OCI-LY1 (cell line): Measurements from ENCODE around the gene POU2F2.

Experiments used
- H2AFZ ChIP-seq: fragments of 200-600 bp; sonication (generic), shearing (Covaris generic); 2 replicates; pipeline ENCODE4 v1.6.0; 2014; ENCODE audit warnings: antibody characterized with exemption, mild to moderate bottlenecking, low read length
- H3F3A ChIP-seq: fragments of 200-600 bp; sonication (generic), shearing (Covaris generic); 2 replicates; pipeline ENCODE4 v1.6.0; 2014; ENCODE audit warnings: mild to moderate bottlenecking, antibody characterized with exemption, low read length, moderate library complexity; ENCODE audit not compliant: insufficient read depth
- H3K27ac ChIP-seq: fragments of 200-600 bp; sonication (generic); 2 replicates; pipeline ENCODE4 v1.5.1; 2014; ENCODE audit warnings: low read length, mixed run types, mild to moderate bottlenecking, low read depth; ENCODE audit not compliant: poor library complexity, severe bottlenecking
- H3K27me3 ChIP-seq: fragments of 200-600 bp; sonication (generic); 2 replicates; pipeline ENCODE4 v1.6.0; 2014; ENCODE audit warnings: antibody characterized with exemption, mild to moderate bottlenecking, low read length, moderate library complexity; ENCODE audit not compliant: insufficient read depth
- H3K36me3 ChIP-seq: fragments of 200-600 bp; sonication (generic); 2 replicates; pipeline ENCODE4 v1.6.1; 2014; ENCODE audit warnings: mild to moderate bottlenecking, antibody characterized with exemption, low read length, moderate library complexity, mixed read lengths; ENCODE audit not compliant: insufficient read depth
- H3K4me1 ChIP-seq: fragments of 200-600 bp; sonication (generic); 2 replicates; pipeline ENCODE4 v1.5.1; 2014; ENCODE audit warnings: mild to moderate bottlenecking, low read length, moderate library complexity; ENCODE audit not compliant: insufficient read depth, severe bottlenecking
- H3K4me2 ChIP-seq: fragments of 200-600 bp; sonication (generic), shearing (Covaris generic); 2 replicates; pipeline ENCODE4 v1.6.1; 2014; ENCODE audit warnings: low read length
- H3K4me3 ChIP-seq: fragments of 200-600 bp; sonication (generic); 2 replicates; pipeline ENCODE4 v1.5.1; 2014; ENCODE audit warnings: low read length, low read depth, mild to moderate bottlenecking, mixed read lengths; ENCODE audit not compliant: poor library complexity, severe bottlenecking
- H3K79me2 ChIP-seq: fragments of 200-600 bp; shearing (Covaris generic); 2 replicates; pipeline ENCODE4 v1.6.1; 2016; ENCODE audit warnings: mixed run types, low read length, mixed read lengths; ENCODE audit not compliant: insufficient read depth
- H3K9ac ChIP-seq: fragments of 200-600 bp; sonication (generic), shearing (Covaris generic); 2 replicates; pipeline ENCODE4 v1.6.1; 2014; ENCODE audit warnings: mild to moderate bottlenecking, low read length, mixed read lengths
- H3K9me2 ChIP-seq: fragments of 200-600 bp; sonication (generic), shearing (Covaris generic); 2 replicates; pipeline ENCODE4 v1.6.1; 2014; ENCODE audit warnings: low read depth, mild to moderate bottlenecking, low read length, mixed read lengths
- H3K9me3 ChIP-seq: fragments of 200-600 bp; shearing (Covaris generic); 2 replicates; pipeline ENCODE4 v1.6.1; 2014; ENCODE audit warnings: low read length, mixed read lengths
- H4K20me1 ChIP-seq: fragments of 200-600 bp; sonication (generic), shearing (Covaris generic); 2 replicates; pipeline ENCODE4 v1.6.0; 2016; ENCODE audit warnings: mild to moderate bottlenecking, low read length; ENCODE audit not compliant: insufficient read depth
- CTCF ChIP-seq: fragments of 200-600 bp; sonication (generic), shearing (Covaris generic); IDR thresholded peaks from 2 replicates; pipeline ENCODE4 v1.5.1; 2017; ENCODE audit warnings: mild to moderate bottlenecking, antibody characterized with exemption, low read length, moderate library complexity, mixed read lengths
- EZH2 ChIP-seq: fragments of 200-600 bp; sonication (generic), shearing (Covaris generic); IDR thresholded peaks from 2 replicates; pipeline ENCODE4 v1.8.0; 2017; ENCODE audit warnings: borderline replicate concordance, mixed run types, mild to moderate bottlenecking, antibody characterized with exemption, low read length, moderate library complexity, mixed read lengths

Gene POU2F2

GRCh38 chr19:42095814-42096230 is 36.4 kb downstream of the POU2F2 start:
- H3K9ac ChIP-seq = no peak overlapping the region
- no peaks in the 10 kb centered on the region for H4K20me1 ChIP-seq
- H3K36me3 ChIP-seq = peaks cover 28% of the 10 kb centered on the region; the same call in 1 of the 2 replicates
- H3K9me2 ChIP-seq = no peaks in the 10 kb centered on the region
- TF ChIP-seq EZH2 = no peak
- TF ChIP-seq CTCF = no peak
- no peaks in the 10 kb centered on the region for H3K27me3 ChIP-seq
- no peak overlapping the region for H3K4me3 ChIP-seq
- H3K4me2 ChIP-seq = no peak overlapping the region
- no peak overlapping the region for H2AFZ ChIP-seq
- H3K4me1 ChIP-seq = no peaks in the 10 kb centered on the region
- no peaks in the 10 kb centered on the region for H3K9me3 ChIP-seq
- no peak overlapping the region for H3K27ac ChIP-seq
- no peaks in the 10 kb centered on the region for H3F3A ChIP-seq
- H3K79me2 ChIP-seq = no peaks in the 10 kb centered on the region

- Histone ChIP-seq H3F3A (no peaks in the 10 kb centered on the region), H3K9me2 (no peaks in the 10 kb centered on the region), H3K27me3 (no peaks in the 10 kb centered on the region), H3K9ac (no peak overlapping the region), H3K4me3 (no peak overlapping the region), H3K4me2 (no peak overlapping the region), H3K9me3 (no peaks in the 10 kb centered on the region), H3K27ac (no peak overlapping the region), H3K4me1 (no peaks in the 10 kb centered on the region), H3K36me3 (peaks cover 28% of the 10 kb centered on the region; the same call in 1 of the 2 replicates), H4K20me1 (no peaks in the 10 kb centered on the region), H2AFZ (no peak overlapping the region), H3K79me2 (no peaks in the 10 kb centered on the region)
- TF ChIP-seq EZH2 (no peak), CTCF (no peak)
Measured at GRCh38 chr19:42095142-42095813, 37.0 kb downstream of the POU2F2 start.

GRCh38 chr19:42093926-42094325 is 38.3 kb downstream of the POU2F2 start:
- H3K9ac ChIP-seq = no peak overlapping the region
- H3F3A ChIP-seq = no peaks in the 10 kb centered on the region
- H3K36me3 ChIP-seq = peaks cover 28% of the 10 kb centered on the region; the same call in 1 of the 2 replicates
- no peaks in the 10 kb centered on the region for H3K9me3 ChIP-seq
- H3K27me3 ChIP-seq = no peaks in the 10 kb centered on the region
- peaks cover 5% of the 10 kb centered on the region for H3K4me1 ChIP-seq
- no peak overlapping the region for H3K4me2 ChIP-seq
- H3K4me3 ChIP-seq = no peak overlapping the region
- no peak overlapping the region for H2AFZ ChIP-seq
- TF ChIP-seq EZH2 (no peak), CTCF (no peak)
- H3K79me2 ChIP-seq = no peaks in the 10 kb centered on the region
- H3K27ac ChIP-seq = no peak overlapping the region
- no peaks in the 10 kb centered on the region for H4K20me1 ChIP-seq
- no peaks in the 10 kb centered on the region for H3K9me2 ChIP-seq
